GF-D8 (cell line): ENCODE results near the gene SLC1A6.
"Not testable (repeated sequence)": the region's sequence is repeated elsewhere in the genome, so short reads cannot be mapped to it uniquely, and the experiment has no call there.

Experiments used
- DNase-seq: peaks from one replicate; lab custom pipeline; 2025; lab: John Stamatoyannopoulos, UW

SLC1A6 gene

GRCh38 chr19:14957464-14957863 is 22.2 kb downstream of the SLC1A6 start:
- no peak for DNase-seq

GRCh38 chr19:14954071-14954655 is 25.5 kb downstream of the SLC1A6 start:
- no peak for DNase-seq

- DNase-seq, result no peak
These were observed 26.9 kb downstream of the SLC1A6 start for GRCh38 chr19:14952767-14953166.

- DNase-seq, result no peak
These were observed 29.2 kb downstream of the SLC1A6 start for GRCh38 chr19:14950421-14950820.

- no peak for DNase-seq
These were observed 29.8 kb downstream of the SLC1A6 start for GRCh38 chr19:14949876-14950275.

GRCh38 chr19:14949413-14949812 is 30.3 kb downstream of the SLC1A6 start:
- DNase-seq, result not testable (repeated sequence)

GRCh38 chr19:14944456-14944855 is 35.2 kb downstream of the SLC1A6 start:
- no peak for DNase-seq

- DNase-seq, result no peak
These were observed 36.1 kb downstream of the SLC1A6 start for GRCh38 chr19:14943601-14944000.

- DNase-seq, result no peak
These were observed 38.5 kb downstream of the SLC1A6 start, which contains the start of gene OR7C2 for GRCh38 chr19:14941189-14941588. Gene OR7C2 (plus strand): TSS chr19:14941489. CDS start chr19:14941489, 0 bp downstream.

- no peak for DNase-seq
These were observed 39.4 kb downstream of the SLC1A6 start for GRCh38 chr19:14940266-14940665.

GRCh38 chr19:14933506-14933905 is 46.2 kb downstream of the SLC1A6 start:
- no peak for DNase-seq

- no peak for DNase-seq
These were observed 62.8 kb downstream of the SLC1A6 start for GRCh38 chr19:14916848-14917247.

GRCh38 chr19:14915116-14915515 is 64.5 kb downstream of the SLC1A6 start:
- no peak for DNase-seq

GRCh38 chr19:14906711-14907110 is 73.0 kb downstream of the SLC1A6 start:
- DNase-seq, result no peak

GRCh38 chr19:14901675-14902260 is 77.9 kb downstream of the SLC1A6 start:
- no peak for DNase-seq
